Activated T-cell treated with anti-CD3 and anti-CD28 coated beads for 24 hours (primary cell): ENCODE measurements around the gene CCDC87.
"Not testable (repeated sequence)": the region's sequence is repeated elsewhere in the genome, so short reads cannot be mapped to it uniquely, and the experiment has no call there.

Source experiments
- DNase-seq: peaks from one replicate; pipeline ENCODE4 v3.0.0-alpha.2; 2020; ENCODE audit warnings: low read depth

CCDC87 gene

DNA sequence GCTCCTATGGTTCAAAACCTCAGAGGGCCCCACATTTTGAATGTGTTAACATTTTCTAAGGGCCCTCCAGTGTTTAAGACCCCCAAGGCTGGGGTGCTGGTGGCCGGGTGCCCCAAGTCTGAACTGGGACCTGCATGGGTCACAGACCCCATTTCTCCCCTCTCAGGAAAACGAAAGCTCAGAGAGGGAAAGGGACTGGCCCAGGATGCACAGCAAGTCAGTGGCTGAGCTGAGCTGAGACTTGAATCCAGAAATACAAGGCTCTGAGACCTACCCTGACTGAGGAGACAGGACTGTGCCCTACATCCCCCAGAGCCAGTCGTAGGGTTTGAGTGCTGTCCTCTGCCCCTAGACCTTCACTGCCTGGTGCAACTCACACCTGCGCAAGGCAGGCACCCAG is 42.0 kb downstream of the CCDC87 start:
- DNase-seq, result no peak

DNA sequence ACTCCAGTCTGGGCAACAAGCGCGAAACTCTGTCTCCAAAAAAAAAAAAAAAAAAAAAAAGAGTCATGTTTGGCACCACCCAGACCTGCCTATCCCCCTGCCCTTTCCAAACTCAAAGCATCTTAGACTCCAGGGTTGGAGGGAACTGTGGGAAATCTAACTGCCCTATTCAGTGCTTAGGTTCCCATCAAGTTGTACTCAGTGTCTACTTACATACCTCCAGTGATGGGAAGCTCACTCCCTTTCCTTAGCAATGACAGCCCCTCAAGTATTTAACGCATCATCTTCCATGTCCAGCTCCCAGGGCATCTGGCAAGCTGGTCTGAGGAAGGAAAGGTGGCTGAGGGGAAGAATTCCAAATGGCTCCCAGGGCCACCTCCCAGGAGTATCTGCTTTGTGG is 43.2 kb downstream of the CCDC87 start:
- DNase-seq, result no peak

DNA sequence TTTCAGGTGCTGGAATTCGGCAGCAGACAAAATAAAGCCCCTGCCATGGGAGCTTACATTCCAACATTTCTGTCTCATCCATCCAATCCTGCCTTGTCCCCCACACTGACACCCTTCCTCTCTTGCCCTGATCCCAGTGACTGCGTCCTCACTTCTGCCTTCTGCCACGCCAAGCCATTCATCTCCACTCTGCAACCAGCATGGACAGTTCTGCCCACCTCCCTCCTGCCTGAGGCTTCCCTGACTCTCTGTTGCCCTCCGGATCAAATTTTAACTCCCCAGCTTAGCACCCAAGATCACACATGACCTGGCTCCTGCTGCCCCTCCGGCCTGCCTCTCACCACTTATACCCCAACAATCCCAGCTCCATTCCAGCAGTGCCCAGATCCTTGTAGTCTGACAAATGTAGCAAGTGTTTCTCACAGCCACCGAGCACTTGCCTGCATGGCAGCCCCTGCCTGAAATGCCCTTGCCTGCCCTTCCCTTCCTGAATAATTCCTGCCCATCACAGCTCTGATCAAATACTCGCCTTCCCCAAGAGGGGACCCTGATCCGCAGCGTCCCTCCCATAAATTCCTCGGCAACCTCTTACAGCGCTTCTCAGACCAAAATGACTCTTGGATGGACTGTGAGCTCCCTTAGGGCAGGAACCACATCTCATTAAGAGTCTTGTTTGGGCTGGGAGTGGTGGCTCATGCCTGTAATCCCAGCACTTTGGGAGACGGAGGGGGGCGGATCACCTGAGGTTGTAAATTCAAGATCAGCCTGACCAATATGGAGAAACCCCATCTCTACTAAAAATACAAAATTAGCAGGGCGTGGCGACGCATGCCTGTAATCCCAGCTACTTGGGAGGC is 43.9 kb downstream of the CCDC87 start:
- no peak for DNase-seq

DNA sequence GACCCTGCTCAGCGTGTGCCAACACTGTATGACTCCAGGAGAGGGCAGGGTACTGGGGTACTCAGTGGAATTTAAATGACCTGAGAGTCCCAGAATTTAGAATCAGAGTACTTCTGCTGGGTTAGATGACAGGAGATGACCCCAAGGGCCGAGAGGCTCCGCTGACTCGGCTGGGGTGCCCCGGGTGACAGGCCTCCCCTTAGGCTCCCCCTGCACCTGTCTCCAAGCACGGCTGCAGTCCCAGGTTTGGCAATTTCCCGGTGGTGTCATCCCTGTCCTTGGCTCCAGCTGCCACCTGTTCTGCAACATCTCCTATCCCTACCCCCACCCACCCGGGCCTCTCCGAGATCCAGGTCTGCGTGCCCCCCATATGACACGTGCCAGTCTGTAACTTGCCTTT is 44.8 kb downstream of the CCDC87 start:
- no peak for DNase-seq

DNA sequence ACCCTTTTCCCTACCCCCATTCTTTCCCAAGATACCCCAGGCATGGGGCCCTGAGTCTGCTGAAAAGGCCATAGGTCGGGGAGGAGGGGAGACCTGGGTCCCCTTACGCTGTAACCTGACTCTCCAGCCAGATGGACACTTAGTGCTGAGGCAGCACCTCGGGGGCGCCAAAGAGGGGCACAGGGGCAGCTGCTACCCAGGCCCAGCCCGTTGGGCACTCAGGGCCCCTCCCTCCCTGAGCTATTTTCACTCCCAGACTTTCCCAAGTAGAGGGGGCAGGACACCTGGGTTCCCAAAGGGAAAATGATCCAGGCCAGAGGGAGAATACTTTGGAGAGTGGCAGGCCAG is 45.2 kb downstream of the CCDC87 start:
- no peak for DNase-seq

DNA sequence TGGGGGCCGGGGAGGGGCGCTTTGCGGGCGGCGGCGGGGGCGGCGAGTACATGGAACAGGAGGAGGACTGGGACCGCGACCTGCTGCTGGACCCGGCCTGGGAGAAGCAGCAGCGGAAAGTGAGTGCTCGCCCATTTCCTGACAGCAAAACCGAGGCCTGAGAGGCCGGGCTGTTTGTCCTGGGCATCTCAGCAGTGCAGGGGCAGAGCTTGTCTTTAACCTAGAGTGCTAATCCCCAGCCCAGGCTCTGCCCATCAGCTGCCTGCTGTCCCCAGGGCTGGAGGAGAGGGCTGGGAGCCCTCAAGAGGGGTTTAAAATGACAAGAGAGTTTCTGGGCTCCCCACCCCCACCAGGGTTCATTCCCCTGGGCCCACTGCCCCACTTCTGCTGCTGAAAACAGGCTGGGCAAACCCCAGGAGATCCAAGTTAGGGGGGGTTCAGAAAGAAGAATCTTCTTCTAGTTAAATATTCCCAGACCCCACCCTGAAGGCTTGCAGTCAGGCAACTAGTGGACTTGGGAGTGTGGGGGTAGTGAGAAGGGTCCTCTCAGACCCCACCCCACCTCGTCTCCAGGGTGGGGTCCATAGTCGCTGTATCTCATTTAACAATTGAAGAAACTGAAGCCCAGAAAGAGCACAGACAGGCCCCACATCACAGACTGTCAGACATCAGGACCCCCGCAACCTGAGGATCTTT is 45.7 kb downstream of the CCDC87 start:
- DNase-seq, result no peak

DNA sequence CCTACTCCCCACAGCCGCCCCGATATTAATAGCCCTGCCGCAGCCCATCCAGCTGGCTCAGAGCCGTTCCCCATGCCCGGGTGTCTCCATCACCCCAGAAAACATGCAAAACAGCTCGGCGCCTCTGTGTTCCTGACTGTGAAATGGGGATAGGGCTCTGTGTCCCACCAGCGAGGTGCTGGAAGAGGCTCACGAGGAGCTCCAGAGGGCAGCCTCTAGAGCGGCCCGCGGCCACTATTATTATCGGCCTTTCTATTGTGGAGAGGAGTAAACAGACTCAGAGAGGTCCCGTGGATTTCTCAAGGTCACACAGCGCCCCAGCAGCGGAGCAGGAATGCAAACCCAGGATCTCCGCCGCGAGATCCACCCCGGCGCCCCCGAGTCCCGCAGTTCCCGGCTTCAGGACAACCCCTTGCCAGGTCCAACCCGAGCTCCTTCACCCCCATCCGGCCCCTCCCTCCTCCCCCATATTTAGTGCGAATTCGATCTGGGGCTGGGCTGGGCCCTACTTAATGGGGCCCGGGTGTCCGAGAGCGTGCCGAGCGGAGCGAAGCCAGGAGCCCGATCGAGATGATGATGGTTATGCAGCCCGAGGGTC is 46.4 kb downstream of the CCDC87 start, which contains the start of gene ACTN3:
TSS of gene ACTN3 (plus strand) at position 536 of the 598 bp plus-strand sequence. CDS start at position 571, 35 bp downstream.
- DNase-seq, result no peak

DNA sequence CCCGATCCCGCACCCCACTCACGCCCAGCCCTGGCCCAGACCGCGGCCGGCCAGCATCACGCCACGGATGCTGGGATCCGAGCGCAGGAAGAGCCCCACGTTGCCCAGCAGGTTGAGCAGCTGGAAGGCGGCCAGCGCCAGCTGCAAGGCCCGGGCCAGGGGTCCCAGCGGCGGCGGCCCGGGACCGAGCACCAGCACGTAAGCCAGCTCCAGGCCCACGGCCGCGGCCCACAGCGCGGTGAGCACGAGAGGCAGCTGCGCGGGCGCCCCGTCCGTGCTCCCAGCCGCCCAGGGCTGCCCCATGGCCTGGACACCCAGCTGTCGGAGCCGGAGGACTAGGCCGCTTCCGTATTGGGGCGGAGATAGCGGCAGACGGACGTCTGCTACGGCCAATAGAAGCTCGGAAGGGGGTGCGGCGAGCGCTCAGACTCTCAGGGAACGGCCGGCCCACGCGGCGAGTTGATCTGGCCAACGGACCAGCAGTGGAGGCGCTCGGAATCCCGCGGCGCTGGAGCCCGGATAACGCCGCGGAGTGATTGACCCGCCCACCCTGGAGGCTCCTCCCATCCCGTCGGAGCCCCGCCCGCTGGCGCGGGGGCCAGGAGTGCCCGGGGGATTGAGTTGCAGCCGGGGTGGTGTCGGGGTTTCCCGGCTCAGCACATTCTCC is 47.0 kb downstream of the CCDC87 start, which contains the start of gene ZDHHC24:
TSS of gene ZDHHC24 (minus strand) at position 348 of the 667 bp plus-strand sequence. CDS start at position 303, 45 bp downstream.
- DNase-seq, result peak; percentile 85

DNA sequence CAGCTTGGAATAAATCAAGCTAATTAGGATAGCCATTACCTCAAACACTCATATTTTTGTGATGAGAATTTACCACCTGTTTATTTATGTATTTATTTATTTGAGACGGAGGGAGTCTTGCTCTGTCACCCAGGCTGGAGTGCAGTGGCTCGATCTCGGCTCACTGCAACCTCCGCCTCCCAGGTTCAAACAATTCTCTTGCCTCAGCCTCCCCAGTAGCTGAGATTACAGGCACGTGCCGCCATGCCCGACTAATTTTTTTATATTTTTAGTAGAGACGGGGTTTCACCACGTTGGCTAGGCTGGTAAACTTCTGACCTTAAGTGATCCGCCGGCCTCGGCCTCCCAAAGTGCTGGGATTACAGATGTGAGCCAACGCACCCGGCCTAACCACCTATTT is 47.9 kb downstream of the CCDC87 start:
- not testable (repeated sequence) for DNase-seq

DNA sequence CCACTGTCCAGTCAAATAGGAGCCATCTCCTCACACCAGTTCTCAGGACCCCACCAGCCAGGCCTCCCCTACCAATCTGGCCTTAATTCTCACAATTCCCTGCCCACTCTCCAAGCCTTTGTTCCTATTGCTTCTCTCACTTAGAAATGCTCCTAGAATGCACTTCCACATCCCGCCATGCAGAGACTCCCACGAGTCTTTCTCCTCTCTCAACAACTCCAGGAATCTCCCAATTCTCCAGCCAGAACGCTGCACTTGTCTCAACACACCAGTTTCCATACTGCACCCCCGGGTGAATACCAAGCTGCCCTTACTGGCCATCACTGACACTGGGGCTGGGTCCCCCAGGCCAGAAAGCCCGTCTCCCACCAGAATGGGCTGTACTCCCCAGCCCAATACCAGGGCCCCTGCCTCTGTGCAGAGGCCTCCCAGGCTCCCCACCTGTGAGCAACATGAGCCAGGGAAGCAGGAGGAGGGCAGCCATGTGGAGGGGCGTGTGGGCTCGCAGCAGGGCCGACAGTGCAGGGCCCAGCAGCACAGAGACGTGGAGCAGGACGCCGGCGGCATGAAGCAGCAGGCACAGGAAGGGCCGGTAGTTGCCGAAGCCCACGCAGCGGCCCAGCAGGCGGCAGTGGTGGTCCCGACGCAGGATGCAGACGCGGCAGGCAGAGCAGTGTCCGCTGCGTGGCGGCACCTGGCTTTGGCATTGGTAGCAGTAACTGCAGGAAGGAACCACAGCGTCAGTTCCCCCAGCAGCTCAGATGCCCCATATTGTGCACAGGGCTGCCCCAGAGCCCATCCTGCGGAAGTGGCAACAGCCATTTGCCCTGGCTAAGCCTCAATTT is 49.4 kb downstream of the CCDC87 start:
- DNase-seq, result peak; percentile 30

DNA sequence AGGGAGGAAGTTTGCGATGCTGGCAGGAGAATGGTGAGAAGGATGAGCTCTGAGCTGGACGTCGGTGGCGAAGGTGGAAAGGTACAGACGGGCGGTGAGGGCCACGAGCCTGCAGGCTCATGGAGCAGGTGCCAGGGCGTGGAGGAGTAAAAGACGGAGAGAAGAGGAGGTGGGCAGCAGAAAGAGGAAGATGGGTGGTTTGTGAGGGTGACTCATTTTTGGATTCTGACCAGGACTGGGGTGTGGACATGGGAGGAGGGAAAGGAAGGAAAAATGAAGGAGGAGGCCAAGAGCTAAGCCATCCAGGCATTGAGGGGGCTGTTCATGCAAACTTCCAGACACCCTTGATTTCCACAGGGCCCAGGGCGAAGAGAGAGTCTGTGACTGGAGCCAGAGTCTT is 50.5 kb downstream of the CCDC87 start:
- no peak for DNase-seq

DNA sequence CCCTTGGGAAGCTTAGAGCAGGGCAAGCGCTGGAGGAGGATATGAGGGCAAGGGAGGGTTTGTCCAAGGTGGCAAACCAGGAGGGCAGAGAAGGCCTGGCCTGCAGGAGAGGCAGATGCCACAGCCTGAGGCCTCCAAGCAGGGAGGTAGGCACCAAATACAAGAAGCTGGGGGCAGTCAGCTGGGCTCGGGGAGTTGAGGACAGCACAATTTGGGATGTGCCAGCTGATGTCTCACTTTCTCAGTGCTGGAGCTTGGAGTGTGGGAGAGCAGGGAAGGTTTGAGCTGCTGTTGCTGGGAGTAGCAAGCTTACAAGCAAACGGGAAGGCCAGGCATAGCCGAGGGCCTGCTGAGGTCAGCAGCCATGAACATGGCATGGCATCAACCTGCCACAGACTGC is 51.0 kb downstream of the CCDC87 start:
- DNase-seq, result no peak

DNA sequence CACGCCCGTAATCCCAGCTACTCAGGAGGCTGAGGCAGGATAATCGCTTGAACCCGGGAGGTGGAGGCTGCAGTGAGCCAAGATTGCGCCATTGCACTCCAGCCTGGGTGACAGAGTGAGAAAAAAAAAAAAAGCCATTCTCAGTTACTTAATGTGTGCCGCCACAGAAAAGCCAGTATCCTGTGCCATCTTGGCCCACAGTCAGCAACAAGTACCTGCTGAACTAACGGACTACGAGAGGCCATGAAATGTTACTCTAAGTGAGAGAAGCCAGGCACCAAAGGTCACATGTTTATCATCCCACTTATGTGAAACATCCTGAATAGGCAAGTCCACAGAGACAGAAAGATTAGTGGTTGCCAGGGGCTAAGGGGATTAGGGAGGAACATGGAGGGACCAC is 52.3 kb downstream of the CCDC87 start:
- not testable (repeated sequence) for DNase-seq
